Fibroblast of skin of left biceps (primary cell): ENCODE results near the gene TUBB1.
"Not testable (repeated sequence)": the region's sequence is repeated elsewhere in the genome, so short reads cannot be mapped to it uniquely, and the experiment has no call there.

Experiments used
- DNase-seq, 2 experiments: peaks; one replicate each; pipeline ENCODE4 v3.0.0-alpha.2; 2013; ENCODE audit warnings: low read depth in 2 of 2

The TUBB1 gene

GRCh38 chr20:59020938-59021551 lies 1.8 kb downstream of the TUBB1 start:
- no peak for DNase-seq

- DNase-seq: no peak
Observed at GRCh38 chr20:59022754-59023153, 3.5 kb downstream of the TUBB1 start.

GRCh38 chr20:59023616-59024015 lies 4.4 kb downstream of the TUBB1 start:
- DNase-seq: no peak

- no peak for DNase-seq
Observed at GRCh38 chr20:59024111-59024530, 4.9 kb downstream of the TUBB1 start.

GRCh38 chr20:59025086-59025485 lies 5.9 kb downstream of the TUBB1 start:
- no peak for DNase-seq

GRCh38 chr20:59025511-59025910 lies 6.3 kb downstream of the TUBB1 start:
- no peak for DNase-seq

GRCh38 chr20:59026904-59027740 lies 7.9 kb downstream of the TUBB1 start:
- DNase-seq: no peak

GRCh38 chr20:59027741-59028320 lies 8.6 kb downstream of the TUBB1 start:
- peak in 1 of 2 experiments; percentile 42 for DNase-seq

- no peak for DNase-seq
Observed at GRCh38 chr20:59028812-59029211, 9.6 kb downstream of the TUBB1 start.

- no peak for DNase-seq
Observed at GRCh38 chr20:59030911-59031563, 11.8 kb downstream of the TUBB1 start.

- DNase-seq: no peak
Observed at GRCh38 chr20:59031564-59032022, 12.4 kb downstream of the TUBB1 start.

GRCh38 chr20:59032023-59032712 lies 12.9 kb downstream of the TUBB1 start, which contains the start of gene ATP5F1E:
TSS of gene ATP5F1E (minus strand) at chr20:59032335. CDS start at chr20:59032251, 84 bp downstream.
- peak; percentile 82 to 87 for DNase-seq

GRCh38 chr20:59032713-59033059 lies 13.5 kb downstream of the TUBB1 start:
- no peak for DNase-seq

GRCh38 chr20:59033093-59033492 lies 13.9 kb downstream of the TUBB1 start:
- DNase-seq: no peak

GRCh38 chr20:59033616-59034165 lies 14.5 kb downstream of the TUBB1 start:
- no peak for DNase-seq

- DNase-seq: no peak
Observed at GRCh38 chr20:59035381-59035780, 16.2 kb downstream of the TUBB1 start.

- DNase-seq: no peak
Observed at GRCh38 chr20:59037386-59037785, 18.2 kb downstream of the TUBB1 start.

GRCh38 chr20:59039233-59039632 lies 20.0 kb downstream of the TUBB1 start:
- no peak for DNase-seq

- DNase-seq: no peak
Observed at GRCh38 chr20:59040667-59041066, 21.4 kb downstream of the TUBB1 start.

- not testable (repeated sequence) for DNase-seq
Observed at GRCh38 chr20:59041487-59041886, 22.3 kb downstream of the TUBB1 start.

GRCh38 chr20:59042151-59042795 lies 23.0 kb downstream of the TUBB1 start, which contains the start of gene PRELID3B:
TSS of gene PRELID3B (minus strand) at chr20:59042786. CDS start at chr20:59042730, 56 bp downstream.
- DNase-seq: no peak
